SKM-1 treated with dmso at 0.1 percent for 144 hours (cell line): ENCODE data around the gene PLCB4.

Experiments used
- DNase-seq: peaks from one replicate; lab custom pipeline; 2025; ENCODE audit not compliant: unreplicated experiment; lab: John Stamatoyannopoulos, UW

Gene PLCB4

DNA sequence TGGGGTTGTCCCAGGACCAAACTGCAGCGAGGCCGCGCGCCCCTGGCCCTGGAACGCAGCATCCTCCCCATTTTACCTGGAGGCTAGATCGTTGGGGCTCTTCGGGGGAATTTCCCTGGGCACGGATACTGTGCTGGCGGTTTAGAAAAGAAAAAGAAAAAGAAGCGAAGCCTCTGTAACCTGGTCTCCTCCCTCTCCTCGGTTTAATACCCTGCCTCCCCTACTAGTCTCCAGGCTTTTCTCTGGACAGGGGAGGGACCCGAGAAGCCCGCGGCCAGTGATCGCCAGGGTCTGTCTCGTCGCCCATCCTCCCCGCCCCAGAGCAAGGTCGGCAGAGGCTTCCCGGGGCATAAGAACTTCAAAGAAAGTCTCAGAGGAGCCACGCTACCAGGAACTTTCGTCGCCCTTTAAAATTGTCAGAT is 439.4 kb downstream of the PLCB4 start:
- no peak for DNase-seq

DNA sequence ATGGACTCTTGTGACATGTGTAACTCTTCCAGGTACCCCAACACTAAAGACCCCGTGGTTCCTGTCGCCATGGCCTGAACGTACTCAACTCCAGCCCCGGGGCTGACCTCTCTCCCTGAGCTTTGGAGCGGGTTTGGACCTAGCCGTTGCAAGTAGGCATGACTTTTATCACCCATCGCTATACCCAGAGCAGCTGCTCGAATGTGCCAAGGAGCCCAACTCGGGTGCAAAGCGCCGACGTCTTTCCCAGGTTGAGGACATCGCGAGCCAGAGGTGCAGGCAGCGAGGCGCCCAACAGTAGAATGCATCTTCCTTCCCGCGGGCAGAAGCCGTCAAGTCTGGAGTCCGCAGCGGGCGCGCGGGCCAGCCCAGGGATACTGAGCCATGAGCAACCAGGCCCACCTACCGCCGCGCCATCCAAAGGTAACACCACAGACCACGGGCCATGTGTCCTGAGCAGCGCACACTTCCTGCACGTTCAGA is 439.9 kb downstream of the PLCB4 start:
- no peak for DNase-seq

DNA sequence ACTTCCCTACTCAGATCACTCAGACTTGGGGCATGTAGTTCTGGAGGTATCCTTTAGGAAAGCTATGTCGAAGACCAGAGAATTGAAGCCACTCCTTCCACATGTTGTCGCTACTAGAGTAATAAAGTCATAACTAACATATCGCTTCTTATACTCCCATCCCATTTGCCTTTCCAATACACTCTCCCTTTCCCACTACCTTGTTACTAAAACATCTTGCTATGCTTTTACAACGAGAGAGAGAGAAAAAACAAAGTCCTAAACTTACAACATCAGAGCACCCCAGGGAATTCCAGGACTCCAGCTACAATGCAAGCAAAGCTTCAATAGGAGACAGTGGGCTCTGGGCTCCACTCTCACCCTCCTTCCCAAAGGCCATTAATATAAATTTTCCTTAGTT is 440.4 kb downstream of the PLCB4 start:
- DNase-seq, result no peak

DNA sequence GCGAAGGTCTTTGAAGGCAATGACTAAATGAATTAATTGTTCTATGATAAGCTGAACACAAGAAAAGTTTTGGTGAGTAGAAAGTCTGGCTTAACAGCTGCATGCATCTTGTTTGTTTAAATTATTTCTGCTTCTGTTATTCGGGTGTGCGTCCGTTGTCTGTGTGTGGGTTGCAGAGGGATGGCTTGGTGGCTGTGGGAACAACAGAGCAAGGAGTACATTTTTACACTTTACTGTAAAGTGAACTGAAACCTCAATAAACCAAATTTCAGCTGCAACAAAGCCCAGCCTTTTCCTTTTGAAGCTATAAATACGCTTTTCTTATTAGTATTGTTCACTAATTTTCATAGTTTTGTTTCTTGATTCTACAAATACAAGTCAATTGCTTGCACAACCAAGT is 442.0 kb downstream of the PLCB4 start:
- DNase-seq, result no peak

DNA sequence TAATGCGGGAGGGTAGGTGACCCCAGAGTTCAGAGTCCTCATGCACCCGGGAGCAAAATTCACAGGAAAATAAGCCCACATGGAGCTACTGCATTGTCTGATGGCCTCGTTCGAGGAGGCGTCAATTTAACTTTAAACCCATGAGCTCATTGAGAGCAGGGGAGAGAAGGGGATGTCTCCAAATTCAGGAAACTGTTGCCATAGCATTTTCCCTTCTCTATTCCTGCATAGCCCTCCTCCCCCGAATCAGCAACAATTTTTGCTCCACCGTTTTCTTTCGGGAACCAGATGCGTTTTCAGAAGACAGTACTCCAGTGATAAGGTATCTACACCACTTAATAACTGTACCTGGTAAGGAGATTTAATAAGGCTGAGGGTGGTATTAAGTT is 445.2 kb downstream of the PLCB4 start:
- no peak for DNase-seq

DNA sequence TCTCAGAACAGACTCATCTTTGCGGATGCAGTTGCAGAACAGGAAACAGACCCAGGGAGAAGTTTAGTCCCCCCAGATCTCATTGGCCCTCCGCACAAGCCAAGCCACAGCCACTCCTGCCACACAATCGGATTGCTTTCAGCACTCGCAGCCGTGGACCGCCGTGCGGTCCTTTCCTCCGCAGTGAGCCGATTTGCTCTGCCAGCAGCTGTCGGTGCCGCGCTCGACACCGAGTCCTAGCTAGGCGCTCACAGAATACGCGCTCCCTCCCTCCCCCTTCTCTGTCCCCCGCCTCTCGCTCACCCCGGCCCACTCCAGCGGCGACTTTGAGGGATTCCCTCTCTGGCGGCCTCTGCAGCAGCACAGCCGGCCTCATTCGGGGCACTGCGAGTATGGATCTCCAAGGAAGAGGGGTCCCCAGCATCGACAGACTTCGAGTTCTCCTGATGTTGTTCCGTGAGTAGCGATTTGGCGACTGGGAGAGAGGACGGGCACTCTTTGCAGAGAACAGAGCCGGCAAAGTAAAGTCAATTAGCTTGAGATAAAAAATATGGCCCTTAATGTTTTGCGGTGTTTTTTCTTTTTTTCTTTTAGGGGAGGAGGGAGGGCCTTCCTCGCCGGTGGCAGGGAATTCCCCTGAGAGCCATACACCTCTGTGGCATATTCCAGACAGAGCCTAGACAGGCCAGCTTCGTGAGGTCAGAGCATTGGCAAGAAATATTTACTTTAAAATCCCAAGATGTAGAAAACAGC is 445.8 kb downstream of the PLCB4 start, which contains the start of gene LAMP5:
TSS of gene LAMP5 (plus strand) at position 130 of the 753 bp plus-strand sequence. CDS start at position 393, 263 bp downstream.
- DNase-seq, result no peak

DNA sequence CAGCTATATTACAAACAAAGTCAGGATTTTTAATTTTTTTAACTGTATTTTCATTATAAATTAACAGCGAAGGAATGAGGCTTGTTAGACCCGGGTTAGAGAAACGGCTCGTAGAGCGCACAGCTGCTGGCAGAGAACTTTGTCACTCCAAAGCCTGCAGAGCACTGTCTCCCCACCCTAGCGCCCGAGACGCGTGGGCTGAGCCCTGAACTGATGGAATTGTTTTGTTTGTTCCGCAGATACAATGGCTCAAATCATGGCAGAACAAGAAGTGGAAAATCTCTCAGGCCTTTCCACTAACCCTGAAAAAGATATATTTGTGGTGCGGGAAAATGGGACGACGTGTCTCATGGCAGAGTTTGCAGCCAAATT is 446.3 kb downstream of the PLCB4 start:
- DNase-seq, result no peak

DNA sequence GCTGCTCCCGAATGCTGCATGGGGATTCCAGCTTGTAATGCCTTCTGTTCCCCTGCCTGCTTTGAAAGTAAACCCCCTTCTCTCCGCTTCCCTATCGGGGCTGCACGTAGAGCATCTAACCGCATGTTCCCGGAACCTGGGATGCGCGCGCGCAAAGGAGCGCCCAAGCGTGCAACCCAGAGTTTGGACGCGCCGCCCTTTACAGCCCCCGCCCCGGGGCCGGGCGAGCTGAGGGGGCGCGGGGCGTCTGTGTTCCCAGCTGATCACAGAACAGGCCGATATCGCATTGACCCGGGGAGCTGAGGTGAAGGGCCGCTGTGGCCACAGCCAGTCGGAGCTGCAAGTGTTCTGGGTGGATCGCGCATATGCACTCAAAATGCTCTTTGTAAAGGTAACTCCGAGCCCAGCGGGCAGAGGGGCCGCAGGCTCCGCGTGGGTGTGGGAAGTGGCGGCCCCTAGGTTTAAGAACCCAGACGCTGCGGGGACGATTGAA is 446.9 kb downstream of the PLCB4 start:
- no peak for DNase-seq

DNA sequence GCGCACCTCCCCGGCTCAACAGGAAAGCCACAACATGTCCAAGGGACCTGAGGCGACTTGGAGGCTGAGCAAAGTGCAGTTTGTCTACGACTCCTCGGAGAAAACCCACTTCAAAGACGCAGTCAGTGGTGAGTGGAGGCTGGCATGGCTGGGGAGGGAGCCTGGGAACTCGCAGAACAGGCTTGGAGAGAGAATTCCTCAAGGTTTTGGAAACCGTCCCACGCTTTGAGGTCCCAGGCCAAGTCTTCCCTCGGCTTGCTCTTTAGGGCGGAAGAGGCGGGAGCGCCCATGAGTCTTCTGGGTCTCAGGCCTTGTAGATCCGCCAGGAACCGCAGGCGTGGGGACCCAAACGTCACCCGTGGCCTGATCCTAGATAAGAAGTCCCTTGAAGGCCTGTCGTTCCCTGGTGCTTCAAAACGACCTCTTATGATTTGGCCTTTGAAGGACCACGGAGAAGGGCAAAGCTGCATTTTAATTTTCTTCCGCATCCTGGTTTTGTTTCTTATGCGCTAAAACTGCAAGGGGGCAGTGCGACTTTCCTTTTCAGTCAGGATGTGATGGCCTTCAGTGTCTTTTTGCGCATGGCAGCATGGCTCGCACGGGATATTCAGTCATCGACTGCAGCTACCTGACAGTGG is 447.5 kb downstream of the PLCB4 start:
- DNase-seq, result no peak

DNA sequence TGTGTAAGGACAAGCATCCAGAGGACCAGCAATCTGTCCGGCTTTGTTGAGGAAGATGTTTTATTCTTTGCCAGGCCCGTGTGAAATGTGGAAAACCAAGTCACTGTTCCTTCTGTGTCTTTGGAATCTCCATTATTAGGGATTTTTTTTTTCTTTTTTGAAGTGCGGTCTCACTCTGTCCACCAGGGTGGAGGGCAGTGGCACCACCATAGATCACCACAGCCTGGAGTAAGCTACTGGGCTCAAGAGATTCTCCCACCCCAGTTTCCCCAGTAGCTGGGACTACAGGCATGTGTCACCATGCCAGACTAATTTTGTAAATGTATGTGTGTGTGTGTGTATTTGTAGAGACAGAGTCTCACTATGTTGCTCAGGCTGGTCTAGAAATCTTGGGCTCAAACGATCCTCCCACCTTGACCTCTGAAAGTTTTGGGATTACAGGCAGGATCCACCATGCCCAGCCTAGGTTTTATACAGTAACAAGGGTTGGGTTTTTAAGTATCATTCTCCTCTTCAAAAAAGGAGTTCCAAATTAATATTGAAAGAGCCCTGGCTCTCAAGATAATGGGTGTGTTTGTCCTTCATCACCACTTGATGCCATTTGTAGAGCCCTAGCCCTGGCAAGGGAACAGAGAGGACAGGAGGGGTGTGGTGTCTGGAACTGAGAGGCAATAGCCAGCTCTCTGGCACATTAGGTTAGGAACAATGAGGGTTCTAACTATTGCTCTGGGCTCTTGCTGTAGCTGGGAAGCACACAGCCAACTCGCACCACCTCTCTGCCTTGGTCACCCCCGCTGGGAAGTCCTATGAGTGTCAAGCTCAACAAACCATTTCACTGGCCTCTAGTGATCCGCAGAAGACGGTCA is 448.6 kb downstream of the PLCB4 start:
- no peak for DNase-seq

DNA sequence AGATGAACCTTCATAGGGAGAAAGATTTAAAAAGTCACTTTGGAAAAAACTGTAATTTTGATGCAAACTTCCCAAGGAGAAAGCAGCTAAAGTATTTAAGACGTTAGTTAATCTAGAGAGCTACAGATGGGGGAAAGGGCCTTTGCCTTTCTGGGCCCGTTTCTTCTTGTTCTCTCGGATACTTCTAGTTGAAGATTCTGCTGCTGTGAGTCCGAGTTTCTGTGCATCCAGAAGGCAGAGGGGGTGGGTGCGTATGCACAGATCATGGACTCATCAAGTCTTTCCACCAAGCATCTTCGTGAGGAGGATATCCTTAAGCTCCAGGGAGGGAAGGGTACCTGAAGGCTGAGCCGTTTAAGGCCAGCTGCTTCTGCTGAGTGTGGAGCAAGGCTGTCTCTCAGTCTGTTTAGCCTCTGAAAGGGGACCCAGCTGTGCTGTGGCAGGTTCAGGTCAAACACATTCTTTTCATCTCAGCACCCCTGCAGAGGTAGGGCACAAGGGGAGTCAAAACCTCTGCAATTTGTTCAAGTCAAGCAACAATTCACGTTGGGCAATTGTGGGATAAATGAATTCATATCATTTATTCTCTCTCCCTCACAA is 449.8 kb downstream of the PLCB4 start:
- DNase-seq, result no peak

DNA sequence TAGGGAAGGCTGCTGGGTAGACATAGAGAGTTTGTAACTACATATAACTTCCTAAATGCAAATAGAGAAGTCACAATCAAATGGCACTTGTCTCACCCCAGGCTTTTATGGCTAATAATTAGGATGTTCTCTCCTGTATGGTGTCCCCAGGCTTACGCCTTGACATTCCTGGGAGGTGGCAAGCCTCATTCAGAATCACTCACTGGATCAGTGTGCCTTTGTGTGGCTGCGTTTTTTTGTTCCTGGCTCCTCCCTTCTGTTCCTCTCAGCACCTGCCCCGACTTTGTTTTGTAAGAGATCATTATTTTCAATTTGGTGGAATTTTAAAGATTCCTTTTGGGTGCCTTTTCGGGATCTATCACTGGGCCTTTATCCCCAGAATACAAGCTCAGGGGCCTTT is 451.2 kb downstream of the PLCB4 start:
- no peak for DNase-seq

DNA sequence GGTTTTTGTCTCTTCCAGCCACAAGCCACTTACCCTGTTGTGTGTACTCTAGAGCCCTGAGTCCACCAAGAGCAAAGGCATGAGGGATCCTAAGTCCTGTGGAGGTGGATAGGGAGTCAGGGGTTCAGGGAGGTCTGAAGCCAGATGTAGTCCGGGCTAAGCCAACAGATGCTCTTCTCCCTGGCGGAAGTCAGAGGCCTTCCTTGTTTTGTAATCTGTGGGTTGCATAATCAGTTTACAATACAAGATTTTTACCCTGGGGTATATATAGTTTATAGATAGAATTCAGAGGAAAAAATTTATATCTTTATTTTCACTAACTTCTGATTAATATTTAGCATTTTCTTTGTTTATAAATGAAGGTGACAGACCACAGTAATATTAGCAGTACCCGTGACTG is 454.7 kb downstream of the PLCB4 start:
- no peak for DNase-seq
